CD14-positive monocyte (primary cell): ENCODE results near the gene CD80. TPM values are rescaled to one million over a fixed set of nuclear protein-coding genes. Genes with fewer than 3 reads are reported as not detected.

ENCODE experiments used
- DNase-seq, 3 donors: peaks; one replicate each; pipeline ENCODE4 v3.0.0-alpha.2; 2011 to 2022
- H2AFZ ChIP-seq: 2 replicates; pipeline ENCODE4 v1.6.0; 2012; ENCODE audit warnings: mild to moderate bottlenecking, low read depth, low read length, inconsistent platforms; ENCODE audit not compliant: insufficient read depth, poor library complexity, severe bottlenecking
- H3K27ac ChIP-seq, 2 donors: 1 replicate in 1 of 2; 2 replicates in 1 of 2; pipeline ENCODE4 v1.5.1; 2012 to 2013; ENCODE audit warnings: low read length in 2 of 2, control low read depth in 1 of 2, inconsistent platforms in 1 of 2, low read depth in 1 of 2, mild to moderate bottlenecking in 1 of 2
- H3K27me3 ChIP-seq, 2 donors: one replicate each; pipeline versions ENCODE4 v1.6.0 to v1.6.1; 2011 to 2013; ENCODE audit warnings: low read length in 2 of 2; ENCODE audit not compliant: control insufficient read depth in 2 of 2, insufficient read depth in 2 of 2
- H3K36me3 ChIP-seq, 2 donors: replicated peaks in 1 of 2; 1 replicate in 1 of 2; 2 replicates in 1 of 2; pipeline versions ENCODE4 v1.5.1 to v1.6.1; 2012 to 2013; ENCODE audit warnings: low read length in 2 of 2, control low read depth in 1 of 2, inconsistent platforms in 1 of 2, mild to moderate bottlenecking in 1 of 2; ENCODE audit not compliant: insufficient read depth in 2 of 2, control insufficient read depth in 1 of 2
- H3K4me1 ChIP-seq, 2 donors: 1 replicate in 1 of 2; 2 replicates in 1 of 2; pipeline versions ENCODE4 v1.5.1 to v1.6.1; 2012 to 2013; ENCODE audit warnings: low read length in 2 of 2, control low read depth in 1 of 2, inconsistent platforms in 1 of 2, mild to moderate bottlenecking in 1 of 2, moderate library complexity in 1 of 2; ENCODE audit not compliant: insufficient read depth in 2 of 2, control insufficient read depth in 1 of 2
- H3K4me2 ChIP-seq: replicated peaks from 2 replicates; pipeline ENCODE3; 2012; ENCODE audit warnings: low read length, moderate library complexity, mild to moderate bottlenecking; ENCODE audit not compliant: poor library complexity, severe bottlenecking; ENCODE audit errors: extremely low read depth
- H3K4me3 ChIP-seq, 3 experiments: fragments of 200-600 bp in 1 of 3; sonication (generic) in 1 of 3; replicated peaks in 1 of 3; 1 replicate in 2 of 3; 2 replicates in 1 of 3; pipeline ENCODE4 v1.5.1; 2011 to 2013; ENCODE audit warnings: low read length in 3 of 3, mild to moderate bottlenecking in 3 of 3, control low read depth in 2 of 3, low read depth in 2 of 3, inconsistent platforms in 1 of 3, moderate library complexity in 1 of 3
- H3K79me2 ChIP-seq: 2 replicates; pipeline ENCODE4 v1.6.0; 2012; ENCODE audit warnings: mild to moderate bottlenecking, control low read depth, inconsistent platforms, low read length, moderate library complexity; ENCODE audit not compliant: insufficient read depth
- H3K9ac ChIP-seq: 2 replicates; pipeline ENCODE4 v1.6.0; 2017; ENCODE audit warnings: low read length, mild to moderate bottlenecking; ENCODE audit not compliant: insufficient read depth, poor library complexity, severe bottlenecking
- H3K9me3 ChIP-seq, 2 donors: replicated peaks in 1 of 2; 1 replicate in 1 of 2; 2 replicates in 1 of 2; pipeline versions ENCODE4 v1.5.1 to v1.6.1; 2012 to 2013; ENCODE audit warnings: low read length in 2 of 2, control low read depth in 1 of 2; ENCODE audit not compliant: control insufficient read depth in 1 of 2, insufficient read depth in 1 of 2
- H4K20me1 ChIP-seq: 2 replicates; pipeline ENCODE4 v1.6.0; 2012; ENCODE audit warnings: mild to moderate bottlenecking, low read length, control low read depth, moderate library complexity; ENCODE audit not compliant: insufficient read depth
- H3K27ac Mint-ChIP-seq, 7 donors: one replicate each; pipeline ENCODE4 v1.8.0; 2020; ENCODE audit warnings: mild to moderate bottlenecking in 7 of 7, mixed read lengths in 7 of 7, moderate library complexity in 6 of 7, inconsistent platforms in 2 of 7
- H3K27me3 Mint-ChIP-seq, 3 donors: one replicate each; pipeline ENCODE4 v1.8.0; 2021 to 2022; ENCODE audit warnings: low read depth in 3 of 3, mild to moderate bottlenecking in 3 of 3, mixed read lengths in 3 of 3, moderate library complexity in 3 of 3, inconsistent platforms in 1 of 3
- H3K36me3 Mint-ChIP-seq, 2 donors: one replicate each; pipeline ENCODE4 v1.8.0; 2020; ENCODE audit warnings: mixed read lengths in 2 of 2, inconsistent platforms in 1 of 2, mild to moderate bottlenecking in 1 of 2
- H3K4me1 Mint-ChIP-seq: one replicate; pipeline ENCODE4 v1.8.0; 2020; ENCODE audit warnings: mild to moderate bottlenecking, mixed read lengths
- H3K4me3 Mint-ChIP-seq, 2 donors: one replicate each; pipeline ENCODE4 v1.8.0; 2020; ENCODE audit warnings: mild to moderate bottlenecking in 2 of 2, mixed read lengths in 2 of 2, moderate library complexity in 1 of 2
- H3K9me3 Mint-ChIP-seq, 7 donors: one replicate each; pipeline ENCODE4 v1.8.0; 2020 to 2022; ENCODE audit warnings: mixed read lengths in 7 of 7, mild to moderate bottlenecking in 6 of 7, moderate library complexity in 6 of 7, inconsistent platforms in 2 of 7
- CTCF ChIP-seq: fragments of 200-600 bp; IDR thresholded peaks from one replicate; pipeline ENCODE4 v1.8.0; 2022; ENCODE audit warnings: antibody characterized with exemption, mild to moderate bottlenecking
- WGBS: methylation state at CpG from one replicate; pipeline ENCODE4 v1.1.5; 2013; ENCODE audit warnings: missing lambda C conversion rate; ENCODE audit not compliant: insufficient coverage; 5-methylcytosine and 5-hydroxymethylcytosine counted together
- intact Hi-C, 2 donors: fragments of 100-400 bp; cut with micrococcal nuclease; formaldehyde crosslinking; loops; one replicate each; pipeline versions ENCODE4 v1.15.0 to v1.15.1; 2023
- polyA plus RNA-seq, 3 donors: library from polyadenylated mRNA; depleted of rRNA in 1 of 3; unstranded in 2 of 3; stranded (reverse) in 1 of 3; fragments of 300-500 nt in 2 of 3; fragments of >200 nt in 1 of 3; fragmentation: Illumina TruSeq in 2 of 3; gene quantifications; 1 replicate in 2 of 3; 2 replicates in 1 of 3; pipeline ENCODE4 v1.2.3, GENCODE V29; 2012 to 2021

The CD80 gene
- polyA plus RNA-seq, 3 donors, result 0.47 to 0.87 (median 0.47) TPM

- Histone ChIP-seq H3K36me3 (no peaks in the 10 kb centered on the region), H3K4me1 (no peaks in the 10 kb centered on the region), H3K4me3 (no peak overlapping the region), H3K9ac (no peak overlapping the region), H4K20me1 (no peaks in the 10 kb centered on the region), H3K9me3 (no peaks in the 10 kb centered on the region), H3K27me3 (no peaks in the 10 kb centered on the region), H3K79me2 (no peaks in the 10 kb centered on the region), H2AFZ (no peak overlapping the region), H3K4me2 (no peak overlapping the region), H3K27ac (no peak overlapping the region)
- Mint-ChIP-seq H3K36me3 (no peaks in the 10 kb centered on the region), H3K9me3 (no peaks in the 10 kb centered on the region), H3K4me1 (no peaks in the 10 kb centered on the region), H3K27ac (no peak overlapping the region), H3K27me3 (no peaks in the 10 kb centered on the region), H3K4me3 (no peak overlapping the region)
- intact Hi-C loops, result no loop called here
- no CpG with 5 or more reads among the region's 4 CpGs for WGBS
- no peak for TF ChIP-seq CTCF
- no peak for DNase-seq
Measured at GRCh38 chr3:119531151-119531550, 28.3 kb downstream of the CD80 start.

GRCh38 chr3:119530456-119530855 is 29.0 kb downstream of the CD80 start:
- peaks cover 2 to 3% of the 10 kb centered on the region in 2 donors for H3K36me3 Mint-ChIP-seq
- peaks cover 0 to 1% of the 10 kb centered on the region in 2 donors for H3K36me3 ChIP-seq
- no peak overlapping the region for H3K4me3 ChIP-seq
- no peak for TF ChIP-seq CTCF
- intact Hi-C loops, result no loop called here
- WGBS, result no CpG with 5 or more reads among the region's 2 CpGs
- no peaks in the 10 kb centered on the region for H3K4me1 Mint-ChIP-seq
- H3K27me3 Mint-ChIP-seq, result no peaks in the 10 kb centered on the region
- no peaks in the 10 kb centered on the region for H3K27me3 ChIP-seq
- H3K4me1 ChIP-seq, result no peaks in the 10 kb centered on the region
- H2AFZ ChIP-seq, result no peak overlapping the region
- H3K27ac ChIP-seq, result no peak overlapping the region
- no peaks in the 10 kb centered on the region for H3K9me3 Mint-ChIP-seq
- H3K4me3 Mint-ChIP-seq, result no peak overlapping the region
- no peak for DNase-seq
- no peak overlapping the region for H3K4me2 ChIP-seq
- no peaks in the 10 kb centered on the region for H3K9me3 ChIP-seq
- H3K27ac Mint-ChIP-seq, result no peak overlapping the region
- no peaks in the 10 kb centered on the region for H4K20me1 ChIP-seq
- no peaks in the 10 kb centered on the region for H3K79me2 ChIP-seq
- no peak overlapping the region for H3K9ac ChIP-seq
